ENCODE results near the gene KCTD21. TPM values are rescaled to one million over a fixed set of nuclear protein-coding genes. Genes with fewer than 3 reads are reported as not detected.

KCTD21 gene
- total RNA-seq, 1 experiment from 2014 or later, result 9.7 TPM

DNA sequence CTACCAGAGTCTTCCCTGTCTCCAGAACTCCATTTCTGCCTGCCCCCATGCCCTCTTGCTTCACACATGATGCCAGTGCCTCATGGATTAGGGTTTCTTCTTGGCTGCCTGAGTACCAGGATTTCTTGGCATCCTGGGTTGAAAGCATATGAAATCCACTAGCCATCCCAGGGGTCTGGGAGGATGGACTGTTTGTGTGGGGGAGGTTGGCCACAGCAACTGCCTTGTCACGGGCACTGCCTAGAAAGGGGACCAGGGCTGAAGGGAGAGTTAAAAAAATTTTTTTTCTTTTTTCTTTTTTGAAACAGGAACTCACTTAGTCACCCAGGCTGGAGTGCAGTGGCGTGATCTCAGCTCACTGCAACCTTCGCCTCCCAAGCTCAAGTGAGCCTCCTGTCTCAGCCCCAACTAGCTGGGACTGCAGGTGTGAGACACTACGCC, 4.5 kb upstream of the KCTD21 start:
- no peaks in the 10 kb centered on the region for H3K36me3 ChIP-seq (ENCODE audit: control insufficient read depth, insufficient read depth, low read length)
- H3K27me3 ChIP-seq (ENCODE audit: control insufficient read depth, insufficient read depth, low read length), result no peaks in the 10 kb centered on the region
- no TSS peak for BruUV-seq (replicated peaks)
- H3K4me3 ChIP-seq (ENCODE audit: low read depth in 2 of 2, low read length in 2 of 2), result no peak overlapping the region
- DNase-seq (ENCODE audit: low read depth, low spot score) (no peak), ATAC-seq (no peak)
- peaks cover 8% of the 10 kb centered on the region; the same call in 1 of the 2 replicates for H3K4me1 ChIP-seq (ENCODE audit: control insufficient read depth, insufficient read depth, low read length)
- CTCF ChIA-PET, result no interaction called here
- no peaks in the 10 kb centered on the region for H3K9me3 ChIP-seq (ENCODE audit: control insufficient read depth, insufficient read depth, low read depth, low read length)
- POLR2A ChIA-PET, result no interaction called here
- intact Hi-C loops (cut with micrococcal nuclease; ENCODE audit: unreplicated experiment), result no loop called here
- TF ChIP-seq POLR2AphosphoS5 (IDR thresholded peaks at IDR 0.05; ENCODE audit: low read depth, low read length) (no peak), REST (IDR thresholded peaks at IDR 0.05; ENCODE audit: insufficient read depth in 1 of 2, low read depth in 2 of 2, low read length in 1 of 2) (no peak), SIN3A (IDR thresholded peaks at IDR 0.05; ENCODE audit: borderline replicate concordance, insufficient read depth, low read depth, low read length) (no peak), TCF7L2 (IDR thresholded peaks at IDR 0.05; ENCODE audit: low read depth, low read length) (no peak)
- TF ChIP-seq, protein P1, sequence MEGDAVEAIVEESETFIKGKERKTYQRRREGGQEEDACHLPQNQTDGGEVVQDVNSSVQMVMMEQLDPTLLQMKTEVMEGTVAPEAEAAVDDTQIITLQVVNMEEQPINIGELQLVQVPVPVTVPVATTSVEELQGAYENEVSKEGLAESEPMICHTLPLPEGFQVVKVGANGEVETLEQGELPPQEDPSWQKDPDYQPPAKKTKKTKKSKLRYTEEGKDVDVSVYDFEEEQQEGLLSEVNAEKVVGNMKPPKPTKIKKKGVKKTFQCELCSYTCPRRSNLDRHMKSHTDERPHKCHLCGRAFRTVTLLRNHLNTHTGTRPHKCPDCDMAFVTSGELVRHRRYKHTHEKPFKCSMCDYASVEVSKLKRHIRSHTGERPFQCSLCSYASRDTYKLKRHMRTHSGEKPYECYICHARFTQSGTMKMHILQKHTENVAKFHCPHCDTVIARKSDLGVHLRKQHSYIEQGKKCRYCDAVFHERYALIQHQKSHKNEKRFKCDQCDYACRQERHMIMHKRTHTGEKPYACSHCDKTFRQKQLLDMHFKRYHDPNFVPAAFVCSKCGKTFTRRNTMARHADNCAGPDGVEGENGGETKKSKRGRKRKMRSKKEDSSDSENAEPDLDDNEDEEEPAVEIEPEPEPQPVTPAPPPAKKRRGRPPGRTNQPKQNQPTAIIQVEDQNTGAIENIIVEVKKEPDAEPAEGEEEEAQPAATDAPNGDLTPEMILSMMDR (IDR thresholded peaks at IDR 0.05), result no peak
- in situ Hi-C loops (cut with HindIII; ENCODE audit: low pct_unique_long_range_greater_than_20kb, low sequenced_read_pairs), result no loop called here
- no peak overlapping the region for H3K27ac ChIP-seq (ENCODE audit: low read length)

DNA sequence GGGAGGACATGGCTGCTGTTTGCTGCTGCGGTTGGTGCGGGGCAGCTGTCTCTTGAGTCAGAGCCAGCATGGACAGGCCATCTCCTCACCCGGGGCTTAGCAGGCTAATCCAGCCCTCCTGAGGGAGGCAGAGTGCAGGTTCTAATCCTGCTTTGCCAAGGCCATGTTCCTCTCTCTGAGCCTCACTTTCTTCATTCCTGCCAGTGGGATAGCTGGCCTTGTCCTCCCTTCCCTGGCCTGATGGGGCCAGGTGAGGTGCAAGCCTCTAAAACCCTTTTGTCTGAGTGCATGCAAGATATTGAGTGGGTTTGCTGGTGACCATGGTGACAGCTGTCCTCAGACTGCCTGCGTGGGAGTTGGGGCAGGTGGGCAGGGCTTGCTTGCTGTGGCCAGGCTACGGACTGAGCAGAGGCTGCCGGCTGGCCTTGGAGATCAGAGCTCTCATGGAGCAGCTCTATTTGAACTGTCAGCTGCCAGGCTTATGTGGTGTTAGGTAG, 3.8 kb upstream of the KCTD21 start:
- TF ChIP-seq TCF7L2 (IDR thresholded peaks at IDR 0.05; ENCODE audit: low read depth, low read length), result no peak
- no peak for TF ChIP-seq REST (IDR thresholded peaks at IDR 0.05; ENCODE audit: insufficient read depth in 1 of 2, low read depth in 2 of 2, low read length in 1 of 2)
- no peak for TF ChIP-seq SIN3A (IDR thresholded peaks at IDR 0.05; ENCODE audit: borderline replicate concordance, insufficient read depth, low read depth, low read length)
- TF ChIP-seq, protein P1 (IDR thresholded peaks at IDR 0.05), result no peak
- TF ChIP-seq POLR2AphosphoS5 (IDR thresholded peaks at IDR 0.05; ENCODE audit: low read depth, low read length), result no peak
- H3K4me3 ChIP-seq (ENCODE audit: low read depth in 2 of 2, low read length in 2 of 2), result no peak overlapping the region
- ATAC-seq (no peak), DNase-seq (ENCODE audit: low read depth, low spot score) (no peak)
- BruUV-seq (replicated peaks), result no TSS peak
- H3K27ac ChIP-seq (ENCODE audit: low read length), result no peak overlapping the region
- in situ Hi-C loops (cut with HindIII; ENCODE audit: low pct_unique_long_range_greater_than_20kb, low sequenced_read_pairs) (no loop called here), intact Hi-C loops (cut with micrococcal nuclease; ENCODE audit: unreplicated experiment) (no loop called here)
- CTCF ChIA-PET, result no interaction called here
- no peaks in the 10 kb centered on the region for H3K27me3 ChIP-seq (ENCODE audit: control insufficient read depth, insufficient read depth, low read length)
- H3K4me1 ChIP-seq (ENCODE audit: control insufficient read depth, insufficient read depth, low read length), result peaks cover 12% of the 10 kb centered on the region
- H3K36me3 ChIP-seq (ENCODE audit: control insufficient read depth, insufficient read depth, low read length), result no peaks in the 10 kb centered on the region
- H3K9me3 ChIP-seq (ENCODE audit: control insufficient read depth, insufficient read depth, low read depth, low read length), result no peaks in the 10 kb centered on the region
- POLR2A ChIA-PET, result no interaction called here

Data from Panc1 (cell line).